Type B pancreatic cell (in vitro differentiated cells): ENCODE results near the gene NOL11. TPM values are rescaled to one million over a fixed set of nuclear protein-coding genes. Genes with fewer than 3 reads are reported as not detected.

ENCODE experiments used
- DNase-seq: peaks from one replicate; pipeline ENCODE4 v3.0.0; 2021; ENCODE audit warnings: mixed read lengths; ENCODE audit not compliant: unreplicated experiment; ENCODE audit errors: extremely low spot score
- H3K27ac Mint-ChIP-seq: 2 replicates; pipeline ENCODE4 v1.8.0; 2021; ENCODE audit warnings: mild to moderate bottlenecking, mixed read lengths
- H3K27me3 Mint-ChIP-seq: 2 replicates; pipeline ENCODE4 v1.8.0; 2021; ENCODE audit warnings: mixed read lengths
- H3K36me3 Mint-ChIP-seq: 2 replicates; pipeline ENCODE4 v1.8.0; 2021; ENCODE audit warnings: mixed read lengths
- H3K4me1 Mint-ChIP-seq: one replicate; pipeline ENCODE4 v1.8.0; 2021; ENCODE audit warnings: mixed read lengths; ENCODE audit not compliant: unreplicated experiment
- H3K4me3 Mint-ChIP-seq: 2 replicates; pipeline ENCODE4 v1.8.0; 2021; ENCODE audit warnings: mild to moderate bottlenecking, mixed read lengths
- H3K9me3 Mint-ChIP-seq: 2 replicates; pipeline ENCODE4 v1.8.0; 2021; ENCODE audit warnings: mixed read lengths
- CTCF ChIP-seq: fragments of 200-600 bp; sonication (generic); conservative IDR thresholded peaks from 2 replicates; pipeline ENCODE4 v1.5.0; 2021; ENCODE audit warnings: antibody characterized with exemption, mild to moderate bottlenecking
- total RNA-seq: library from RNA; stranded (reverse); gene quantifications from 2 replicates; pipeline ENCODE4 v1.2.1, GENCODE V29; 2021; ENCODE audit warnings: low replicate concordance

NOL11 gene
- total RNA-seq, 1 donor from 2014 or later, result 56.5 TPM

GRCh38 chr17:67773246-67773645 is 55.5 kb downstream of the NOL11 start:
- no peak for DNase-seq
- Mint-ChIP-seq H3K36me3 (peaks cover 4% of the 10 kb centered on the region), H3K27ac (no peak overlapping the region), H3K4me3 (no peak overlapping the region), H3K4me1 (no peaks in the 10 kb centered on the region), H3K9me3 (no peaks in the 10 kb centered on the region), H3K27me3 (no peaks in the 10 kb centered on the region)
- no peak for TF ChIP-seq CTCF

GRCh38 chr17:67779098-67779672 is 61.4 kb downstream of the NOL11 start:
- no peaks in the 10 kb centered on the region for H3K36me3 Mint-ChIP-seq
- H3K27me3 Mint-ChIP-seq, result no peaks in the 10 kb centered on the region
- H3K4me3 Mint-ChIP-seq, result no peak overlapping the region
- no peak for DNase-seq
- H3K27ac Mint-ChIP-seq, result no peak overlapping the region
- peak; percentile 77 for TF ChIP-seq CTCF
- H3K9me3 Mint-ChIP-seq, result no peaks in the 10 kb centered on the region
- peaks cover 4% of the 10 kb centered on the region for H3K4me1 Mint-ChIP-seq

- no peak for TF ChIP-seq CTCF
- Mint-ChIP-seq H3K27me3 (peaks cover 2% of the 10 kb centered on the region), H3K27ac (no peak overlapping the region), H3K9me3 (no peaks in the 10 kb centered on the region), H3K4me3 (no peak overlapping the region), H3K4me1 (no peaks in the 10 kb centered on the region), H3K36me3 (no peaks in the 10 kb centered on the region)
- DNase-seq, result no peak
Measured at GRCh38 chr17:67784364-67785121, 66.8 kb downstream of the NOL11 start.

- H3K27me3 Mint-ChIP-seq, result peaks cover 2% of the 10 kb centered on the region
- no peaks in the 10 kb centered on the region for H3K36me3 Mint-ChIP-seq
- H3K27ac Mint-ChIP-seq, result no peak overlapping the region
- H3K4me3 Mint-ChIP-seq, result no peak overlapping the region
- no peaks in the 10 kb centered on the region for H3K9me3 Mint-ChIP-seq
- H3K4me1 Mint-ChIP-seq, result no peaks in the 10 kb centered on the region
- TF ChIP-seq CTCF, result no peak
- no peak for DNase-seq
Measured at GRCh38 chr17:67785122-67785477, 67.4 kb downstream of the NOL11 start.

- TF ChIP-seq CTCF, result no peak
- Mint-ChIP-seq H3K36me3 (no peaks in the 10 kb centered on the region), H3K4me1 (no peaks in the 10 kb centered on the region), H3K27me3 (peaks cover 2% of the 10 kb centered on the region), H3K4me3 (no peak overlapping the region), H3K27ac (no peak overlapping the region), H3K9me3 (no peaks in the 10 kb centered on the region)
- DNase-seq, result no peak
Measured at GRCh38 chr17:67785504-67785903, 67.8 kb downstream of the NOL11 start.

Other genes with a start within 250 kb of the NOL11 start
- gene BPTF, start 107.6 kb downstream of the NOL11 start, total RNA-seq, result 116 and 135 TPM in 2 replicates